GM12801 (cell line): ENCODE measurements around the gene NLRP6.

Experiments
- CTCF ChIP-seq: IDR thresholded peaks from one replicate; pipeline ENCODE4 v1.5.1; 2011; ENCODE audit warnings: control low read depth; ENCODE audit not compliant: insufficient read length; ENCODE audit errors: extremely low read depth

The NLRP6 gene

GRCh38 chr11:334264-334994 lies 56.2 kb downstream of the NLRP6 start:
- no peak for TF ChIP-seq CTCF
